Measurements from ENCODE around the gene CA5A.

Gene CA5A

GRCh38 chr16:87854053-87854906, 82.0 kb downstream of the CA5A start:
- CTCF ChIA-PET = interaction anchor here (3.5 kb wide), 1 partner anchor 75 kb away, joined by 19 read pairs; no protein-coding TSS in a partner anchor
- peak; percentile 81 for DNase-seq (ENCODE audit: low spot score)
- peak overlapping the region; percentile 98 for H3K27ac ChIP-seq
- POLR2A ChIA-PET (ENCODE audit: low non-redundant PET) = interaction anchor here (0.6 to 1.1 kb wide), 2 partner anchors 13 to 77 kb away, joined by 4 read pairs; no protein-coding TSS in a partner anchor
- TF ChIP-seq, protein P1, sequence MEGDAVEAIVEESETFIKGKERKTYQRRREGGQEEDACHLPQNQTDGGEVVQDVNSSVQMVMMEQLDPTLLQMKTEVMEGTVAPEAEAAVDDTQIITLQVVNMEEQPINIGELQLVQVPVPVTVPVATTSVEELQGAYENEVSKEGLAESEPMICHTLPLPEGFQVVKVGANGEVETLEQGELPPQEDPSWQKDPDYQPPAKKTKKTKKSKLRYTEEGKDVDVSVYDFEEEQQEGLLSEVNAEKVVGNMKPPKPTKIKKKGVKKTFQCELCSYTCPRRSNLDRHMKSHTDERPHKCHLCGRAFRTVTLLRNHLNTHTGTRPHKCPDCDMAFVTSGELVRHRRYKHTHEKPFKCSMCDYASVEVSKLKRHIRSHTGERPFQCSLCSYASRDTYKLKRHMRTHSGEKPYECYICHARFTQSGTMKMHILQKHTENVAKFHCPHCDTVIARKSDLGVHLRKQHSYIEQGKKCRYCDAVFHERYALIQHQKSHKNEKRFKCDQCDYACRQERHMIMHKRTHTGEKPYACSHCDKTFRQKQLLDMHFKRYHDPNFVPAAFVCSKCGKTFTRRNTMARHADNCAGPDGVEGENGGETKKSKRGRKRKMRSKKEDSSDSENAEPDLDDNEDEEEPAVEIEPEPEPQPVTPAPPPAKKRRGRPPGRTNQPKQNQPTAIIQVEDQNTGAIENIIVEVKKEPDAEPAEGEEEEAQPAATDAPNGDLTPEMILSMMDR (conservative IDR thresholded peaks at IDR 0.05; ENCODE audit: low read depth) = no peak

- TF ChIP-seq, protein P1 (conservative IDR thresholded peaks at IDR 0.05; ENCODE audit: low read depth) = no peak
- ChIA-PET POLR2A (ENCODE audit: low non-redundant PET) (interaction anchor here (0.6 kb wide), 1 partner anchor 76 kb away, joined by 4 read pairs; no protein-coding TSS in a partner anchor), CTCF (interaction anchor here (0.9 to 3.5 kb wide), 4 partner anchors 14 to 84 kb away, joined by 3 to 19 read pairs (median 4); no protein-coding TSS in a partner anchor)
- DNase-seq (ENCODE audit: low spot score) = peak; percentile 95
- H3K27ac ChIP-seq = peak overlapping the region; percentile 98
These were observed 82.8 kb downstream of the CA5A start for GRCh38 chr16:87853411-87854052.

DNA sequence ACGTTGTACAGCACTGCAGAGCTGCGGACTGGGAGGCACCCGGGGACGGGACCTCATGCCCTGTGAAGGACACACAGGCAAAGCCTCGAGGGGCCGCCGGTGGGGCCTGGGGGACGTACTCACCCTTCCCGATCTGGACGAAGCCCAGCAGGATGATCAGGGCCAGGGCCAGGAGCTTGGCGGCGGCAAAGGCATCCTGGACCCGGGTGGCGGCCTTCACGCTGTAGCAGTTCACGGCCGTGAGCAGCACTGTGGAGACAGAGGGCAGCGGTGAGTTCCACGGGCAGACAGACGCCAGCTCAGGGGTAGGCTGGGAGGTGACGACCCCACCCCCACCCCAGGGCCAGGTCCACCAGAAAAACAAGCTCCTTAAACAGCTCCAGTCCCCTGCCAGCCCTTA, 84.7 kb downstream of the CA5A start:
- TF ChIP-seq, protein P1 (conservative IDR thresholded peaks at IDR 0.05; ENCODE audit: low read depth) = no peak

GRCh38 chr16:87851141-87851587, 85.2 kb downstream of the CA5A start:
- peak overlapping the region; percentile 98 for H3K27ac ChIP-seq
- ChIA-PET CTCF (interaction anchor here (1.0 to 3.4 kb wide), 3 partner anchors 17 to 72 kb away, joined by 7 to 48 read pairs (median 16); partner anchors contain the start of gene SLC7A5), POLR2A (ENCODE audit: low non-redundant PET) (interaction anchor here (1.5 kb wide), 1 partner anchor 72 kb away, joined by 6 read pairs; no protein-coding TSS in a partner anchor)
- peak; percentile 67 for DNase-seq (ENCODE audit: low spot score)
- TF ChIP-seq, protein P1 (conservative IDR thresholded peaks at IDR 0.05; ENCODE audit: low read depth) = no peak

More for the DNA sequence above, 84.7 kb downstream of the CA5A start:
- POLR2A ChIA-PET (ENCODE audit: low non-redundant PET) = interaction anchor here (1.5 kb wide), 1 partner anchor 73 kb away, joined by 6 read pairs; no protein-coding TSS in a partner anchor
- CTCF ChIA-PET = interaction anchor here (1.0 to 3.5 kb wide), 3 partner anchors 17 to 72 kb away, joined by 7 to 48 read pairs (median 19); partner anchors contain the start of gene SLC7A5
- no peak for DNase-seq (ENCODE audit: low spot score)
- peak overlapping the region; percentile 98 for H3K27ac ChIP-seq

DNA sequence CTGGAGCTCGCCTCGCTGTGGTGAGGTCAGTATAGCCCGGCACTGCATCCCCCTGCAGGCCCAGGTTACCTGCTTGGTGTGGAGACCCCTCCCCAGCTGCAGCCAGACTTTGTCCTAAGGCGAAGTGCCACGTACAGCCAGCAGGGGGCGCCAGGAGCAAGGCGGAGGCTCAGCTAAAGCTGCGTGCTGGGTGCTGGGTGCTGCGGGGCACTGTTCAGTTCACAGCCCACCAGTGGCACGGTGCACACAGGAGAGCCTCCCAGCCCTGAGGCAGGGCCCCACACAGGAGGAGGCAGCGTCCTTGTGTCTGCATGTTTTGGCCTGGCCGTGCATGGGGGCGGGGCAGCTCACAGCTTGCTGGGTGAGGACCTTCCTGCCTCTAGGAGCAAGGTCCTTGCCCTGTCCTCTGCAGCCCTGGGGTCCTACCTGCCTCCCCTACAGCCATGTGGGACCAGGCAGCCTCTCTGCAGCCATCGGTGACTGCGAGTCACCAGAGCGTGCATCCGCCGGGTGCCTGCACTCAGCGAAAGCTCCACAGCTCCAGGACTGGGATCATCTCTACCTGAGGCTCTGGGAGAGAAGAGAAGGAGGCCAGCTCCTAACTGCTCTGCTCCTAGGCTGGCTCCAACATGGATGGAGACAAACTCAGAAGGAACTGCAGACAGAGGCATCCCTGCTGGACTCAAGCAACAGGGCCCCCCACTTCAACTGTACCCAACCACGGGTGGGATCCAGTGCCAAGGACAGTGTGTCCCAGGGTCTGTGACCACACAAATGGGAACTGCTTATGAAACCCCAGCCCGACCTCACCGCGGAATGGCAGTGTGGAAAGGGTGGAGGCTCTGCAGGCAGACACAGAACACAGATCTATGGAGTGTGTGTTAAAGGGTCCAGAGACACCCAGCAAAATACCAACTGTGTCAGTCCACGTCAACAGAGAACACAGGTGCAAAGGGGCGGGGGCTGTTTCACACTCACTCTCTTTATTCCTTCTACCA, 86.0 kb downstream of the CA5A start:
- TF ChIP-seq, protein P1 (conservative IDR thresholded peaks at IDR 0.05; ENCODE audit: low read depth) = peak; percentile 92
- peak overlapping the region; percentile 98 for H3K27ac ChIP-seq
- DNase-seq (ENCODE audit: low spot score) = no peak
- ChIA-PET POLR2A (ENCODE audit: low non-redundant PET) (interaction anchor here (1.5 kb wide), 1 partner anchor 71 kb away, joined by 6 read pairs; no protein-coding TSS in a partner anchor), CTCF (interaction anchor here (0.5 to 3.4 kb wide), 14 partner anchors 9 to 697 kb away, joined by 3 to 48 read pairs (median 6); partner anchors contain the start of gene SLC7A5)

All from RWPE1 (cell line).